Pulmonary artery endothelial cell (primary cell): ENCODE measurements around the gene LANCL3. TPM values are rescaled to one million over a fixed set of nuclear protein-coding genes. Genes with fewer than 3 reads are reported as not detected.
"Not testable (repeated sequence)": the region's sequence is repeated elsewhere in the genome, so short reads cannot be mapped to it uniquely, and the experiment has no call there.

Source experiments
- DNase-seq: peaks from one replicate; pipeline ENCODE4 v3.0.0-alpha.2; 2011; ENCODE audit warnings: low read depth, low spot score
- total RNA-seq: library from RNA; depleted of rRNA; stranded (reverse); fragments of >200 nt; gene quantifications from 2 replicates; pipeline ENCODE4 v1.2.3, GENCODE V29; 2014

LANCL3 gene
- total RNA-seq = 0.35 and 0.99 TPM in 2 replicates

DNA sequence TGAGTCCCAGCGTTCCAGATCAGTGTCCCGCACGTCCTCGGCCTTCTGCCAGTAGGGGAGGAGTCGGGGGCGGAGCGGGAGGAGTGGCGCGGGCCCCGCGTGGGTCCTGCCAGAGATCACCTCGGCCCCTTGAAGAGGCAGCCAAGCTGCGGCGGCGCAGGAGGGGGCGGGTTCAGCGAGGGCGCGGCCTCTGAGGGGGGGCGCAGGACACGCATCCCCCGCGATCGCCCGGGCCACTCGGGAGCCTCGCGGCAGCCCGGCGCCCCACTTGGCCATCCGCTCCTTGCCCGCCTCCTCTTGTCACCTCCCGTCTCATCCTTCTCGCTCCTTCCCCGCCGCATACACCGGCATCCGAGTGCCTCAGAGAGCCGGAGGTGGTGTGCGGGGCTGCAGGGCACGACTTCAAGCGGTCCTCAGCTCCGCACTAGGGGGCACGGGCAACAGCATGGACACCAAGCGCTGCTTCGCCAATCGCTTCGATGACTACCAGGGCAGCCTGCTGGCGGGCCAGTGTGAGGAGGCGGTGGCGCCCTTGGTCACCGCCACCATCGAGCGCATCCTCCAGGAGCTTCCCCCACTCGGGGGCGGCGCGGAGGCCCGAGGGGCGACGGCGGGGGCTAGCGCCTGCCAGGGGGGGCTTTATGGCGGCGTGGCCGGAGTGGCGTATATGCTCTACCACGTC, at the start of gene LANCL3:
Gene LANCL3 (plus strand): TSS at position 236 of the 682 bp plus-strand sequence. CDS start 210 bp downstream, at position 446.
- not testable (repeated sequence) for DNase-seq

DNA sequence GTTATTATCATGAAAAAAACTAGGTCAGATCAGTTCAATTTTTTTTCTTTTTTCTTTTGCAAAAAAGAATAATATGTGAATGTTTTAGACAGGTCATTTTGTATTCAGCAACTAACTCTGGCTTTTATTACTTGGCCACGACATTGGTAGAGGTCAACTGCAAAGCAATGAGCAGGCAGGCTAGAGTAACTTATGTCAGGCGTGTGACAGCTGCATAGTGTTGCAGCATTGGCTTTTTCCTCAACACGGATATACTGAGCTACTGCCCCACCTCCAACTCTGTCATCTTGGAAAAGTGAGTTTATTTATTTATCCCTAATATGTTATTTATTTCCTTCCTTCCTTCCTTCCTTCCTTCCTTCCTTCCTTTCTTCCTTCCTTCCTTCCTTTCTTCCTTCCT, 47.8 kb upstream of the LANCL3 start:
- not testable (repeated sequence) for DNase-seq

DNA sequence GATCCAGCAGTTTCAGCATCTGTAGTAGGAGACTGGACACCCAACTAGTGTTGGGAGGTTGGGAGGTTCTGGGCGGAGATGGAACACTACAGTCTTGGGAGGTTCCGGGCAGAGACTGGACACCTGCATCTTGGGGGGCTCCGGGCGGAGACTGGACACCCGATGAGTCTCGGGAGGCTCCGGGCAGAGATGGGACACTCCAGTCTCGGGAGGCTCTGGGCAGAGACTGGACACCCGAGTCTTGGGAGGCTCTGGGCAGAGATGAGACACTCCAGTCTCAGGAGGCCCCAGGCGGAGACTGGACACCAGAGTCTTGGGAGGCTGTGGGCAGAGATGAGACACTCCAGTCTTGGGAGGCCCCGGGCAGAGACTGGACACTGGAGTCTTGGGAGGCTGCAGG, 29.5 kb upstream of the LANCL3 start:
- DNase-seq = no peak

DNA sequence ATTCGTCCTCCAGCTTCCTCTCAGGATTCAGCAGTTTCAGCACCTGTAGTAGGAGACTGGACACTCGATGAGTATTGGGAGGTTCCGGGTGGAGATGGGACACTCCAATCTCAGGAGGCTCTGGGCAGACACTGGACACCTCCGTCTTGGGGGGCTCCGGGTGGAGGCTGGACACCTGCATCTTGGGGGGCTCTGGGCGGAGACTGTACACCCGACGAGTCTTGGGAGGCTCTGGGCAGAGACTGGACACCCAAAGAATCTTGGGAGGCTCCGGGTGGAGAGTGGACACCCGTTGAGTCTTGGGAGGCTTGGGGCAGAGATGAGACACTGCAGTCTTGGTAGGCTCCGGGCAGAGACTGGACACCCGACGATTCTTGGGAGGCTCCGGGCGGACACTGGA, 28.7 kb upstream of the LANCL3 start:
- no peak for DNase-seq

DNA sequence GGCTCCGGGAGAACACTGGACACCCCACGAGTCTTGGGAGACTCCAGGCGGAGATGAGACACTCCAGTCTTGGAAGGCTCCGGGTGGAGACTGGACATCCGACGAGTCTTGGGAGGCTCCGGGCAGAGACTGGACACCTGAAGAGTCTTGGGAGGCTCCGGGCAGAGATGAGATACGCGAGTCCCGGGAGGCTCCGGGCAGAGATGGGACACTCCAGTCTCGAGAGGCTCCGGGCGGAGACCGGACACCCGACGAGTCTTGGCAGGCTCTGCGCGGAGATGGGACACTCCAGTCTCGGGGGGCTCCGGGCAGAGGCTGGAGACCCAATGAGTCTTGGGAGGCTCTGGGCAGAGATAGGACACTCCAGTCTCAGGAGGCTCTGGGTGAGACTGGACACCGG, 28.1 kb upstream of the LANCL3 start:
- no peak for DNase-seq

DNA sequence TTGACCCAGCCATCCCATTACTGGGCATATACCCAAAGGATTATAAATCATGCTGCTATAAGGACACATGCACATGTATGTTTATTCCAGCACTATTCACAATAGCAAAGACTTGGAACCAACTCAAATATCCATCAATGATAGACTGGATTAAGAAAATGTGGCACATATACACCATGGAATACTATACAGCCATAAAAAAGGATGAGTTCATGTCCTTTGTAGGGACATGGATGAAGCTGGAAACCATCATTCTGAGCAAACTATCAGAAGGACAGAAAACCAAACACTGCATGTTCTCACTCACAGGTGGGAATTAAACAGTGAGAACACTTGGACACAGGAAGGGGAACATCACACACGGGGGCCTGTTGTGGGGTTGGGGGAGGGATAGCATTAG, 26.9 kb upstream of the LANCL3 start:
- not testable (repeated sequence) for DNase-seq

DNA sequence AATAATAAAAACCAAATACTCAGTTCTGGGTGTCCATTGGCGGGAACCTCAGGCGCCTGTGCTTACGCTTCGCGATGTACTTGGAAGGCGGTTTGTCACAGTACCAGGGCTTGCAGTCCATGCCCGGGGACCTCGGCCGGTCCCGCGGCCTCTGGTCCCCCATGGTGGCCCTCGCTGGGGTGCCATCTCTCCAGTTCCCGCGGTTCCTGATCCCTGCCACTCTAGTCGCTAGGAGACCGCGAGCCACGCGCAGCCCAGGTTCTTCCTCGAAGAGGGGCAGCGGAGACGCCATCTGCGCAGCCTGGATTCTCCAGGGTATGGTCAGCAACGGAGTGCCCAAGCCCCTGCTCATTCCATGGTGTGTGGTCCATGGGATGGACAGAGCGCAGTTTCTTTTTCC, 26.4 kb upstream of the LANCL3 start:
- no peak for DNase-seq

DNA sequence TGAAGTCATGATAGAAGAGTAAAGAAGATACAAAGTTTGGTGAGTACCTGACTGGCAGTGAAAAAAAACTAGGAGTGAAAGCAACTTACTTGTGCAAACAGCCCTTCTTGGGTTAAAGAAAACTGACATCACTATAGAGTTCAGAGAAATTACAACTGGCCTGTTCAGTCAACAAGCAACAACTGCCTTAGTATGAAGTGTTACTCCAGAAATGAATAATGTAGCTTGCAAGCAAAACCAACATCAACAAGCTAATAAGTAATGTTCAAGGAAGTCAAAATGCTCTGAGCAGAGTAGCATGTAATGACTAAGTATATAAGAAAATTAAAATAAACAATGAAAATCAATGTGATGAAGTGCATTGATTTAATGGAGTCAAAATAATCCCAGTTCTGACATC, 21.8 kb upstream of the LANCL3 start:
- DNase-seq = not testable (repeated sequence)

DNA sequence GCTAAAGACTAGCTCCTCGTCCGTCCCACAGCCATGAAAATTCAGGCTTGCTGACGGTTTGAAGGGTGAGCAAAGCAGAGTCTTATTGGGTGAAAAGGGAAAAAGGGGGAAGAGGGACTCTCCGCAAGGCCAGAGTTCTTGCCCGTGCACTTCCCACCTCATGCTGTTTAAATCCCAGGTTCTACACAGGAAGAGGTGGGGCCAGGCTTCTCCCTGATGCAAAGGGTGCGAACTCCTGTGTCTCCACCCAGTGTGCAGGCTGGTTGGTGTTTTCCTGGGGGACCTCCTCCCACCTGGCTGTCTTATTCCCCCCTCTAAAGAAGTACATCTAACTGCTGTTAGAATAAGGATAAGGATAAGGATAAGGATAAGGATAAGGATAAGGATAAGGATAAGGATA, 18.0 kb upstream of the LANCL3 start:
- DNase-seq = no peak

DNA sequence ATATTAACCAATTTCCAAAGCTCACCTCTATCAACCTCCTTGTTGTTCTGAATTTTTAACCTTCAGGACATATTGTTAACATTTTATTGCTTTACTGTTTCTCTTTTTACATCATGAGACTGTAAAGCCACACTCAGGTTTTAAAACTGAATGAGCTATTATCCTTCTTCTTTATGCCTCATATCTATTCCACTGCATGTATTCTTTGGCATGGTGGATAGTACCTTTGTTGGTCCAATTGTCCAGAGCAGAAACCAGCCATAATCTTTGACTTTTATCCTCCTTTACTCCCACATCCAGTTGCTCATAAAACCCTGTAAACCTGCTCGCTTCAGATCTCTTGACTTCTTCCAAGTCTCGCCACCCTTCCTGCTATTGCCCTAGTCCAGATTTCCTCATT, 6.2 kb upstream of the LANCL3 start:
- DNase-seq = not testable (repeated sequence)

DNA sequence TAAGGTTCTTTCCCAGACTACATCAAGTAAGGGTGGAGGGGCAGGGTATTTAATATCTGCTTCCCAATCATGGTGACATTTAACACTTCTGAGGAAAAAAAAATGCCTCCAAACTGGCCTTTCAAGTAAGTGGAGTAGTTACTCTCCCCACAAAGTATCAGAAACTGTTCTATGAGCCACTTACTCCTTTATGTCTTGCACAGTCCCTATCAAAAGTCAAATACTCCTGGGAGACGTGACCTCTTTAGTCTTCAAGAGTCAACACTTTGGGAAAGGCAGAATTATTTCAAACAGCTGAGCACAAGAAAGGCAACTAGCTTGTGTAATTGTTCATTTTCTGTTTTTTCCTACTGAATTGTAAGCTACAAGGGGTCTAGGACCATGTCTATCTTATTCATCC, 1.1 kb upstream of the LANCL3 start:
- DNase-seq = not testable (repeated sequence)

DNA sequence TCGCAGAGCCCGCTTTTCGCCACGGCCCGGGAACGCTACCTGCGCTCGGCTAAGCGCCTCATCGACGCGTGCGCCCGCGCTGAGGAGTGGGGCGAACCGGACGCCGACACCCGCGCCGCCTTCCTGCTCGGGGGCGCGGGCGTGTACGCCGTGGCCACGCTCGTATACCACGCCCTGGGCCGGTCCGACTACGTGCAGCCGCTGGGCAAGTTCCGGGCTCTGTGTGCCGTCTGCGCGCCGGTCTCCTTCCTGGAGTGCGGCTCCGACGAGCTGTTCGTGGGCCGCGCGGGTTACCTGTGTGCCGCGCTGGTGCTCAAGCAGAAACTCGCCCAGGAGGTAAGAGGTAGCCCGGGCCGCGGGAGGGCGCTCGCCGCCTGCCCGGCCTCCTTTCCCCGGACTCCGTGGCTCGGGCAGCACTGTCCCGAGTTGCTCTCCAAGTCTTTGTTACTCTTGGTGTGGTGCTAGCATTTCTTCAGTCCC, 687 bp downstream of the LANCL3 start:
- not testable (repeated sequence) for DNase-seq

DNA sequence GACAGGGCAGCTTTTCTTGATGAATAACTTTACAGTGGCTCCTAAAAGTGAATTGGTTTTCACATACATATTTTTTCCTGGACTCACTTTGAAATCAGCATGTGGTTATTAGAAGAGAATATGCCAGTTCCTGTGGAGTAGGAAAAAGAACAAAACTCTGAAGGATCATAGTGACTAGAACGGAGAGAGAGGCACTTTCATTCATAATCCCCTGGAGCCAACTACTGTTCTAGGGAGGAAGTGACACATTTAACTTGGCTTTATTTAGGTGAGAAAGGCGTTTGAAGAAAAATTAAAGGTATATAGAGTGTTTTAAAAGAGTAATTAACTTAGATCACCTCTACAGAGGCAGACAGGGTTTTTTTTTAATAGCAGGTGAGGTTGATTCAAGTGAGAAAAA, 1.7 kb downstream of the LANCL3 start:
- DNase-seq = not testable (repeated sequence)

DNA sequence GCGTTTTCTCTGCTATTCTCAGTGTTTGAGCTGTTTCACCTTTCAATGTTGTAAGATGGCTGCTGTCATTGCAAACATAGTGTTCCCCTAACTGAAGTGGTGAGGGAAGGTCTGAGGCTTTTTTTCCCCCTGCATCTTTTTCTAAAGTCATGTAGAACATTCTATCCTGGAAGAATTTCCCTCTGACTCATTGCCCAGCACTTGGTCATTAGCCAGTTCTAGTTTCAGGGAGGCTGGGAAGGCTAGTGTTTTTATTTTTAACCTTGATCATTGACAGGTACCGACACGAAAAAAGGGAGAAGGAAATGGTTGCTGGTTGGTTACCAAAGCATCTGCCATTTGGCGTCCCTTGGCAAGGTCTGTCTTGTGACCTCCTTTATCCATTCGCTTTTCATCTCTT, 6.6 kb downstream of the LANCL3 start:
- DNase-seq = no peak

DNA sequence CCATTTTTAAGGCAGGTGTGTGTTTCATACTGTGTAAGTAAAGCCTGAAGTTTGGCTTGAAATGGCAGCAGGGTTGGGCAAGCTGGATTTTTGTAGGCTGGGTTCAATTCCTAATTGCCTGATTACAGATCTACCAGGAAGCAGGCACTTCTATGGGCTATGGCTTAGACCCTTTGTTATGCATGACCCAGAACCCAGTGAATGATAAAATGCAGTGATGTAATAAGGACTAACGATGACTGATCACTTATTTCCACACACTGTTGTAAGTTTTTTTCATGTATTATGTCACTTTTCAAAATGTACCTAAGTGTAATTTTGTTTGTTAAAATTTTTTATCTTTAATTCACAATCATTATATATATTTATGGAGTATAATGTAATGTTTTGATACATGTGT, 8.6 kb downstream of the LANCL3 start:
- DNase-seq = no peak

DNA sequence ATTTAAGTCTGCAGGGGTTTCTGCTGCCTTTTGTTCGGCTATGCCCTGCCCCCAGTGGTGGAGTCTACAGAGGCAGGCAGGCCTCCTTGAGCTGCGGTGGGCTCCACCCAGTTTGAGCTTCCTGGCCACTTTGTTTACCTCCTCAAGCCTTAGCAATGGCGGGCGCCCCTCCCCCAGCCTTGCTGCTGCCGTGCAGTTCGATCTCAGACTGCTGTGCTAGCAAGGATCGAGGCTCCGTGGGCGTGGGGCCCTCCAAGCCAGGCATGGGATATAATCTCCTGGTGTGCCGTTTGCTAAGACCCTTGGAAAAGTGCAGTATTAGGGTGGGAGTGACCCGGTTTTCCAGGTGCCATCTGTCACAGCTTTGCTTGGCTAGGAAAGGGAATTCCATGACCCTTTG, 15.9 kb downstream of the LANCL3 start:
- not testable (repeated sequence) for DNase-seq

DNA sequence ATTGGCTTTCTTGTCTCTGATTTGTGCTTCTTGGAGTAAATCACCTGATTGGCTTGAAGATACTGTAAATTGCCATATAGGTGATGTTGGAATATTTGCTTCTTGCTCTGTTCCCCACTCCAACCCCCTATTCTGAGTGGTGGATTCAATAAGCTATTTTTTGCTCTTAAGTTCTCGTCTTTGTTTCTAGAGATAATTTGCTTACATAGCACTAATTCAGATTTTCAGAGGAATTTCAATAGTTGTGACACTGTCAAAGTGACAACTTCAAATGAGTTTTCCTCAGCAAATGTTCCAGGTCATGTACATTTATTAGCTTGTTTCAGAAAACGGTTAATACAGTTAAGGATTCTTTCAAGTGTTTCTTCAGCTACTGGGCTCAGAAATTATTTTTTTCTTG, 18.6 kb downstream of the LANCL3 start:
- DNase-seq = no peak

DNA sequence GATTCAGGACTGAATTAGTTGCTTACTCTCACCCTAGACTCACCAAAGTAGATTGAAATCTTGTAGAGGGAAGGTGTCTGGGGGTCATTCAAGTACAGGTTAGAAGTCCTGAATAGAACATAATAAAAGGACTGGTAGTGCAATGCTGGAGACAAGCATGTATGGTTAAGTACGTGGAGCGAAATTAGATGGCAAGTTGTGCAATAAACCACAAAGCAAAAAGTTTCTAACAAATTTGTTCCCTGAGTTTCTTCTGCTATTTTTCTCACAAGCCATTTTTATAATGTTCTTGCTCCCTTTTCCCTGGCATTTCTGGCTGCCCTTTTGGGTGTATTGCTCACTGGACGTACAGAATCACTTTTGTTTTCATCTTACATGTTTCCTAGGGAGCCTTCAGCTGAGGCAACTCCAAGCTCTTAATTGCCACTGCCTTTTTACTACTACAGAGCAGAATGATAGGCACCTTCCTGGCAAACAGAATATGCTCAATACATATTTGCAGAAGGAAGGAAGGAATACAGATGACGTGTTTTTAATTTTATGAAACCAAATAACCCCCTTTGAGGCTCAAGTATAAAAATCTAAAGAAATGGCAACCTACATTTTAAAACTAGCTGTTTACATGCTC, 23.4 kb downstream of the LANCL3 start:
- no peak for DNase-seq

DNA sequence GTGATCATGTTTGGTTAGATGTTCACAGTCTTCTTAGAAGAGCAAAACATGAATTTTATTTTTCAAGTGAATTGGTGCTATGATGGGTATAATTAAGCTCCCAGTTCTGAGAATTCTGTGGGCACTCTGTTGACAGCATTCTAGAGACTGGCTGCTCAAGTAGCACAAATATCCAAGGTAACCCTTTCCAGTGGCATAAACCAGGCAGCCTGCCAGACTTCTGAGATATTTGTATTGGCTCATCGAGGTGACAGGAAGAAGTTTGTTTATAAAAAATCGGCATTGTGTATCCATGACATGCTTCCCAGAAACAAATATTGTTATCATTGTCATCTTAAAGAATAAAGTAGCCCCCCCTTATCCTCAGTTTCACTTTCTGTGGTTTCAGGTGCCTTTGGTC, 28.3 kb downstream of the LANCL3 start:
- DNase-seq = peak; percentile 2

DNA sequence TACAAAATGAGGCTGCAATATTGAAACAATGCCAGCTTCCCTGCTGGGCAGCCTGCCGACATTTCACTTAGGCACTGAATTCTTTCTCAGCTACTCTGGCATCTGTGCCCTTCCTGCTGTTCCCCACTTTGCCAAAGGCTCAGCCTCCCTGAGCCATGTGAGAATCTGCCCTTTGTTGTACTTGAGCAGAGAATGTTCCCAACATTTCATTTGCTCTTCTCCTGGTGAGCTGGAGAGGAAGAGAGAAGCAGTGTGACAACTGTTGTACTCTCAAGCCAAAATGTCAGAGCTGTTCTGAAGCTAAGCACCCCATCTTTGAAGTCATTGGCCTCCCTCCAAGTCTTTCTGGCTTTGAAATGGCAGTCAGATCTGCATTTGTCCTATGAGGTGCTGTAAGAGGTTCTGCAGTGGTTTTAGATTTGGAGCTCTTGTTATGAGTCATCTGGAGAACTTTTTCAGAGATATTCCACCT, 32.5 kb downstream of the LANCL3 start:
- DNase-seq = no peak

DNA sequence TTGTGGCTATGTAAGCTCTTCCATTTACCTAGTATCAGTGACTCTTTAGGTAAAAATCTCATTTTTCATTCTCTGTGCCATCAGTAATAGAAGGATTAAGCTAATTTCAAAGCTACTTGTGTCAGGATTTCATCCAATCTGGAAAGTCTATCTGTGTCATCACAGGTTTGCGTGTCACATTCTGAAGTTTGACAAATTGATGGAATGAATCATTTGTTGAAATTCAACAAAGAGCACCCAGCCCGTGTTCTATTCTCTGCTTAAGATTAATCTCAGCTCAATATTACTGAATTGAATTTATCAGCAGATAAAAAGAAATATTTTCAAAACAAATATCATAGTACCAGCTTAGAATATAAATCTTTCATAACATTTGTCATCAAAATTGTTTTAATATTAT, 35.8 kb downstream of the LANCL3 start:
- no peak for DNase-seq

DNA sequence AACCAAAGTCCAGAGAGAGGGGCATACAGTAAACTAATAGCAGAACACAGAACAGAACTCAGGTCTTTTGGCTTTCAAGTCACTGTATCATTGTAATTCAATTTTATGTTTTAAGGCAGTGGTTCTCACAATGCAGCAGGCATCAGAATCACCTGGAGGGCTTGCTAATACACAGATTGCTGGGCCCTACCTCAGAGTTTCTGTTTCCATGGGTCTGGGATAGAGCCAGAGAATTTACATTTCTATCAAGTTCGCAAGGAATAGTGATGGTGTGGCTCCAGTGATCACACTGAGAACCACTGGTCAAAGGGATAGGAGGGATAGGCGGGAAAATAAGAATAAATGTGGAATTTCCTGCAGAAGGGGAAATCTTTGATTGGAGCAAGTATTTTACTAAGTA, 36.7 kb downstream of the LANCL3 start:
- DNase-seq = no peak

DNA sequence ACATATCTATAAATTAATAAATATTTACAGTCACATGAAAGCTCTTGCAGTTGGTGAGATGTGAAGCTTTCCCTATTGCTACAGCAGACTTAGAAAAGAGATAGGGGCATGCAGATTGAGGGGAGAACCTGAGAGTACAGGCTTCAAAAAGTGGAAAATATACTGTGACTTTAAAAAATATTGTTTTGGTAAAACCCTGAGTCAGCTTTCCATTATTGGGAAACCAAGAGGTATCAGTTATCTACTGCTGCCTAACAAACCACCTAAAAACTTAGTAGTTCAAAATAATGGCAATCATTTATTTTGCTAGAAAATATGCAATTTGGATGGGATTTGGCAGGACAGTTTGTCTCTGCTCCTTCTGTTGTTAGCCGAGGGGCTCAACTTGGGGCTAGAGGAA, 38.3 kb downstream of the LANCL3 start:
- no peak for DNase-seq
